Uterus (tissue), 4 donors: ENCODE measurements around the gene WDR27. TPM values are rescaled to one million over a fixed set of nuclear protein-coding genes. Genes with fewer than 3 reads are reported as not detected.

ENCODE experiments used
- DNase-seq, 2 donors: peaks; one replicate each; pipeline ENCODE4 v3.0.0-alpha.2; 2019 to 2020
- H3K27ac ChIP-seq, 2 donors: fragments of 200-600 bp; sonication (generic); 1 replicate in 1 of 2; 2 replicates in 1 of 2; pipeline ENCODE4 v1.5.1; 2016 to 2018
- H3K27me3 ChIP-seq, 2 donors: fragments of 200-600 bp; sonication (generic); one replicate each; pipeline ENCODE4 v1.5.1; 2018 to 2019; ENCODE audit warnings: control low read depth in 1 of 2
- H3K36me3 ChIP-seq, 2 donors: fragments of 200-600 bp; sonication (generic); one replicate each; pipeline ENCODE4 v1.5.1; 2019; ENCODE audit warnings: control low read depth in 1 of 2
- H3K4me1 ChIP-seq, 2 donors: fragments of 200-600 bp; sonication (generic); one replicate each; pipeline ENCODE4 v1.5.1; 2018 to 2019; ENCODE audit warnings: control low read depth in 1 of 2
- H3K4me3 ChIP-seq, 2 donors: fragments of 200-600 bp; sonication (generic); 1 replicate in 1 of 2; 2 replicates in 1 of 2; pipeline ENCODE4 v1.5.1; 2018 to 2019; ENCODE audit warnings: mild to moderate bottlenecking in 1 of 2
- H3K9me3 ChIP-seq, 2 donors: fragments of 200-600 bp; sonication (generic); one replicate each; pipeline ENCODE4 v1.5.1; 2019; ENCODE audit warnings: control low read depth in 1 of 2
- POLR2A ChIP-seq, 2 donors: fragments of 450-650 bp; IDR thresholded peaks; one replicate each; pipeline ENCODE4 v1.6.1; 2016; ENCODE audit warnings: antibody characterized with exemption in 2 of 2, mild to moderate bottlenecking in 1 of 2, moderate library complexity in 1 of 2
- intact Hi-C: fragments of 100-400 bp; cut with DNase I; formaldehyde crosslinking; loops from one replicate; pipeline ENCODE4 v1.15.1; 2023; ENCODE audit warnings: low total_unique reads
- total RNA-seq, 4 donors: library from RNA; depleted of rRNA in 3 of 4; stranded (reverse); fragments of >200 nt in 3 of 4; gene quantifications; one replicate each; pipeline versions ENCODE4 v1.1.0 to v1.2.4, GENCODE V29; 2014 to 2023
- TF ChIP-seq, protein P1 (sequence below), 4 experiments: fragments of 200-600 bp in 2 of 4; fragments of 450-650 bp in 2 of 4; sonication (generic) in 2 of 4; IDR thresholded peaks; one replicate each; pipeline ENCODE4 v1.5.1; 2016 to 2019; ENCODE audit warnings: antibody characterized with exemption in 4 of 4, mild to moderate bottlenecking in 2 of 4, moderate library complexity in 1 of 4
- donor health status: DM: yes; HTN: yes; CAD: no.

Gene WDR27
- total RNA-seq, 4 donors from 2014 or later: 41.8 to 69.7 (median 59.7) TPM

DNA sequence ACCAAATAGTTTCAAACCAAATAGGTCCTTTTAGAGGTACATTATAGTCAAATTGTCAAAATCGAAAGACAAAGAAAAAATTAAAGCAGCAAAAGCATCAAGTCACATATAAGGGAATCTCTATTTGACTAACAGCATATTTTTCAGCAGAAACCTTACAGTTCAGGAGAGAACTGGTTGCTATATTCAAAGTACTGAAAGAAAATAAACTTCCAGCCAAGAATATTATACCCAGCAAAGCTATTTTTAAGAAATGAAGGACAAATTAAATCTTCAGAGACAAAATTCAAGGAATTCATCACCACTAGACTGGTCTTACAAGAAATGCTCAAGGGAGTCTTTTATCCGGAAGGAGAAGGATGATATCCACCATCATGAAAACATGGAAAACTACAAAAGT lies 16.0 kb downstream of the WDR27 start:
- Histone ChIP-seq H3K9me3 (peaks cover 0 to 19% of the 10 kb centered on the region in 2 donors), H3K27ac (no peak overlapping the region), H3K36me3 (no peaks in the 10 kb centered on the region), H3K27me3 (no peaks in the 10 kb centered on the region), H3K4me3 (no peak overlapping the region), H3K4me1 (no peaks in the 10 kb centered on the region)
- no peak for DNase-seq
- TF ChIP-seq, protein P1, sequence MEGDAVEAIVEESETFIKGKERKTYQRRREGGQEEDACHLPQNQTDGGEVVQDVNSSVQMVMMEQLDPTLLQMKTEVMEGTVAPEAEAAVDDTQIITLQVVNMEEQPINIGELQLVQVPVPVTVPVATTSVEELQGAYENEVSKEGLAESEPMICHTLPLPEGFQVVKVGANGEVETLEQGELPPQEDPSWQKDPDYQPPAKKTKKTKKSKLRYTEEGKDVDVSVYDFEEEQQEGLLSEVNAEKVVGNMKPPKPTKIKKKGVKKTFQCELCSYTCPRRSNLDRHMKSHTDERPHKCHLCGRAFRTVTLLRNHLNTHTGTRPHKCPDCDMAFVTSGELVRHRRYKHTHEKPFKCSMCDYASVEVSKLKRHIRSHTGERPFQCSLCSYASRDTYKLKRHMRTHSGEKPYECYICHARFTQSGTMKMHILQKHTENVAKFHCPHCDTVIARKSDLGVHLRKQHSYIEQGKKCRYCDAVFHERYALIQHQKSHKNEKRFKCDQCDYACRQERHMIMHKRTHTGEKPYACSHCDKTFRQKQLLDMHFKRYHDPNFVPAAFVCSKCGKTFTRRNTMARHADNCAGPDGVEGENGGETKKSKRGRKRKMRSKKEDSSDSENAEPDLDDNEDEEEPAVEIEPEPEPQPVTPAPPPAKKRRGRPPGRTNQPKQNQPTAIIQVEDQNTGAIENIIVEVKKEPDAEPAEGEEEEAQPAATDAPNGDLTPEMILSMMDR (IDR thresholded peaks at IDR 0.05): no peak
- TF ChIP-seq POLR2A (IDR thresholded peaks at IDR 0.05): no peak
- intact Hi-C loops: no loop called here

- Histone ChIP-seq H3K4me1 (no peaks in the 10 kb centered on the region), H3K27ac (no peak overlapping the region), H3K4me3 (no peak overlapping the region), H3K27me3 (no peaks in the 10 kb centered on the region), H3K36me3 (no peaks in the 10 kb centered on the region), H3K9me3 (peaks cover 0 to 19% of the 10 kb centered on the region in 2 donors)
- intact Hi-C loops: no loop called here
- DNase-seq: no peak
- TF ChIP-seq, protein P1 (IDR thresholded peaks at IDR 0.05): no peak
- no peak for TF ChIP-seq POLR2A (IDR thresholded peaks at IDR 0.05)
Measured at GRCh38 chr6:169684056-169684455, 17.8 kb downstream of the WDR27 start.

DNA sequence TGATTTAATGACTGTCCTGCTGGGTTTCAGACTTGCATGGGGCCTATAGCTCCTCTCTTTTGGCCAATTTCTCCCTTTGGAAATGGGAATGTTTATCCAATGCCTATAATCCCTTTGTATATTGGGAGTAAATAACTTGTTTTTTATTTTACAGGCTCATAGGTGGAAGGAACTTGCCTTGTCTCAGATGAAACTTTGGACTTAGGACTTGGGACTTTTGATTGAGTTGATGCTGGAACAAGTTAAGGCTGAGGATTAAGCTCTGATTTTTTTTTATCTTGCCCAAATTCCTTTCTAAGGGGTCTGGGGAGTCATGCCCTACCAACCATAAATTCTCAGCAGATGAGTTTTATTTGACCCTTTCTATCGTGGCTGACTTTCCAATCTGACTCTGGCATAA lies 23.5 kb downstream of the WDR27 start:
- TF ChIP-seq POLR2A (IDR thresholded peaks at IDR 0.05): no peak
- TF ChIP-seq, protein P1 (IDR thresholded peaks at IDR 0.05): no peak
- intact Hi-C loops: no loop called here
- no peaks in the 10 kb centered on the region for H3K36me3 ChIP-seq
- H3K4me1 ChIP-seq: no peaks in the 10 kb centered on the region
- no peak overlapping the region for H3K27ac ChIP-seq
- H3K4me3 ChIP-seq: no peak overlapping the region
- DNase-seq: no peak
- H3K9me3 ChIP-seq: no peaks in the 10 kb centered on the region
- H3K27me3 ChIP-seq: no peaks in the 10 kb centered on the region

GRCh38 chr6:169677096-169677495 lies 24.7 kb downstream of the WDR27 start:
- Histone ChIP-seq H3K36me3 (no peaks in the 10 kb centered on the region), H3K27me3 (no peaks in the 10 kb centered on the region), H3K4me1 (no peaks in the 10 kb centered on the region), H3K27ac (no peak overlapping the region), H3K4me3 (no peak overlapping the region), H3K9me3 (no peaks in the 10 kb centered on the region)
- no peak for DNase-seq
- TF ChIP-seq, protein P1 (IDR thresholded peaks at IDR 0.05): no peak
- no peak for TF ChIP-seq POLR2A (IDR thresholded peaks at IDR 0.05)
- intact Hi-C loops: no loop called here

DNA sequence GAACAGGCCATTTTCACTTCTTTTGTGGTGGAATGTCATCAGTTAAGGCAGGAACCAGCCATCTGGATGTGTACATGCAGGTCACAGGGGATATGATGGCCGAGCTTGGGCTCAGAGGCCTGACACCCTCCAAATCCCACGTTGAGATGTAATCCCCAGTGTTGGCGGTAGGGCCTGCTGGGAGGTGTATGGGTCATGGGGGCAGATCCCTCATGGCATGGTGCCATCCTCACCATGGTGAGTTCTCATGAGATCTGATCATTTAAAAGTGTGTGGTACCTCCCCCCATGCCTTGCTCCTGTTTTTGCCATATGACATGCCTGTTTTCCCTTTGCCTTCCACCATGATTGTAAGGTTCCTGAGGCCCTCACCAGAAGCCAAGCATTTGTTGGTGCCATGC lies 26.8 kb downstream of the WDR27 start:
- intact Hi-C loops: no loop called here
- Histone ChIP-seq H3K27ac (no peak overlapping the region), H3K4me3 (no peak overlapping the region), H3K36me3 (no peaks in the 10 kb centered on the region), H3K27me3 (no peaks in the 10 kb centered on the region), H3K4me1 (no peaks in the 10 kb centered on the region), H3K9me3 (no peaks in the 10 kb centered on the region)
- TF ChIP-seq, protein P1 (IDR thresholded peaks at IDR 0.05): no peak
- no peak for TF ChIP-seq POLR2A (IDR thresholded peaks at IDR 0.05)
- DNase-seq: no peak
